A673 (cell line): ENCODE results near the gene ENAH.

ENCODE experiments used
- EZH2 ChIP-seq: fragments of 200-600 bp; sonication (generic); IDR thresholded peaks from 2 replicates; pipeline ENCODE4 v1.6.1; 2017; ENCODE audit warnings: borderline replicate concordance, low read depth, mild to moderate bottlenecking, mixed read lengths, antibody characterized with exemption, low read length; ENCODE audit not compliant: poor library complexity, severe bottlenecking
- TF ChIP-seq, protein P1 (sequence below): fragments of 300-800, 200-600 bp; sonication (generic); conservative IDR thresholded peaks from 2 replicates; pipeline ENCODE4 v1.5.1; 2017; ENCODE audit warnings: low read depth, mild to moderate bottlenecking, antibody characterized with exemption, low read length, moderate library complexity, mixed read lengths

DNA sequence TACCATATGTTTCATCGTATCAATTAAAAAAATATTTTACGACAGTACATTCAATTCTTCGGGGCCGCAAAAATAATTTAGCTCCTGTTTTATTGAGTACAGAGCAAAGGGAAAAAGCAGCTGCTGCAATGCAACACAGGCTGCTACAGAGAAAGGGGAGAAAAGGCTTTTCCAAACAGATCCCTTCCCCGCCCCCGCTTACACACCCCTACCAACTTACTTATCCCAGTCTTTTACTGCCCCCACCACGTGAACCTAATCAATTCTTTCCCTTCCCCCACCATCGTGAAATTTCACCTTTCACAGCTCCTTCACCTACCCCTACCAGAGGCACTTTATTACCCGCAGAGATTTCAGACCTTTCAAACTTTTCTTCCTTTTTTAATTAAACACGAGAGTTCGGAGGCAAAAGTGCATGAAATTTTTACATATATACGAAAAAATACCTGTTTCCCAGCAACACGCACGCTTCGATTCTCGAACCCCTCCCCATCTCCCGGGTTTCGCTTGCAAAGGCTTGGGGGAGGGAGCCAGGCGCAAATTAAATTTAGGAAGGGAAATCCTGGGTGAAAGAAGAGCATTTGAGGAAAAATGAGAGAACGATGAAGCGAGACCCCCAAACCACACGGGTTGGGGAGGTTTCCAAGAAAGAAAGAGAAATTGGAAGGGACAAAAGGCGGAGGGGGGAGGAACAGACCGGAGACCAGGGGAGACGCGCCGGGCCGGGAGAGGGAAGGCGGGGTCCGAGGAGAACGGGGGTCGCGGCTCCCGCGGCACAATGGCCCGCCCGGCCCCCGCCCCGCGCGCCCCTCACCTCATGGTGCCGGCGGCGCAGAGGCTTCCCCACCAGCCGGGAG lies 823 bp downstream of the ENAH start:
- no peak for TF ChIP-seq EZH2
- TF ChIP-seq, protein P1, sequence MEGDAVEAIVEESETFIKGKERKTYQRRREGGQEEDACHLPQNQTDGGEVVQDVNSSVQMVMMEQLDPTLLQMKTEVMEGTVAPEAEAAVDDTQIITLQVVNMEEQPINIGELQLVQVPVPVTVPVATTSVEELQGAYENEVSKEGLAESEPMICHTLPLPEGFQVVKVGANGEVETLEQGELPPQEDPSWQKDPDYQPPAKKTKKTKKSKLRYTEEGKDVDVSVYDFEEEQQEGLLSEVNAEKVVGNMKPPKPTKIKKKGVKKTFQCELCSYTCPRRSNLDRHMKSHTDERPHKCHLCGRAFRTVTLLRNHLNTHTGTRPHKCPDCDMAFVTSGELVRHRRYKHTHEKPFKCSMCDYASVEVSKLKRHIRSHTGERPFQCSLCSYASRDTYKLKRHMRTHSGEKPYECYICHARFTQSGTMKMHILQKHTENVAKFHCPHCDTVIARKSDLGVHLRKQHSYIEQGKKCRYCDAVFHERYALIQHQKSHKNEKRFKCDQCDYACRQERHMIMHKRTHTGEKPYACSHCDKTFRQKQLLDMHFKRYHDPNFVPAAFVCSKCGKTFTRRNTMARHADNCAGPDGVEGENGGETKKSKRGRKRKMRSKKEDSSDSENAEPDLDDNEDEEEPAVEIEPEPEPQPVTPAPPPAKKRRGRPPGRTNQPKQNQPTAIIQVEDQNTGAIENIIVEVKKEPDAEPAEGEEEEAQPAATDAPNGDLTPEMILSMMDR: no peak
